COLO668 (cell line): ENCODE measurements around the gene MST1.

Experiments
- DNase-seq: peaks from one replicate; lab custom pipeline; 2025; ENCODE audit not compliant: unreplicated experiment; lab: John Stamatoyannopoulos, UW

The MST1 gene

DNA sequence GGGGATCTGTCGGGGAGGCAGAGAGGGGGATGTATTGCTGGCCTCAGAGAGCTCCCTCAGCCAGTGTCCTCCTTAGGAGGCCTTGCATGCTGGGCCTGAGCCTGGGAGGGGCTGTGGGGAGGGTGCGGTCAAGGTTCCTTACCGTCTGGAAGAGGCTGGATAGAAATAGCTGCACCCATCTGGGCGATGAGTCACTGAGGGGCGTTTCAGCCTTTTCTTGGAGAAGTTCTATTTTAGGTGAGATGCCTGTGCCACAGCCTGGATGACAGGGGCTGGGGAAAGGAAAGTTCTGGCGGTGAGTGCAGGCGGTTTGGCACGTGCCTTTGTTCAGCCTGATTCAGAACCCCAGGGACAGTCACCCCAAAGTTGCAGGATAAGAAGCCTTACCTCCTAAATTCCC, 50.8 kb downstream of the MST1 start:
- no peak for DNase-seq

DNA sequence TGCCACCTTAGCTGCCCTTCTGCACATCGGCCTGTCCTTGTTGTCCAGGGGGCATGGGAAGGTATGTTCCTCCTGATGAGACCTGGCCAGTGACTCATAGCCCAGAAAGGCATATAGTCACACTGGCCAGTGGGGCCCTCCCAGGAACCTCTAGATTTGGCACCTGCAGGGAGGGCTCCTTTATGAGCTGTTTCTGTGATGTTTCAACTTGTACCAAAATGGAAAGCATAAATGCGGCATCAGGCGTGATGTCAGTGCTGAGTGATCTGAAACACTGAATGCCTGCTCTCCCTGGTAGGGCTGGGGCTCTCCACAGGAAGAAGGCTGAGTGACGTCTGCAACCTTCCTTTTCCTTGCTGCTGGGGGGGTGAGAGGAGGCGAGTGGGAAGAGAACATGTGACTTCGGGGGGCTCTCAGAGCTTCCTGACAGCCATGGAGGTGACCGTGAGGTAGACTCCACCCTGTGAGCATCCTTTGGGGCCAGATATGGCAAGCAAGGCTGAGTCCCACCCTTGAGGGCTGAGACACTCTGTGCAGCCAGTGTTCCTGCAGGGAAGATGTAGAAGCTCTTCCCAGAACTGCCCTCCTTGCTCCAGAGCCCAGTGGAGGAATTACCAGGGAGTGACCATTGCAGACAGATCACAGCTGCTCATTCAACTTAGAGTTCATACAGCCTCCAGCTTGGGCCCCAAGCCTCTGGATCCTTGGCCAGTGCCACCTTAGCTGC, 52.2 kb downstream of the MST1 start:
- DNase-seq, result no peak

DNA sequence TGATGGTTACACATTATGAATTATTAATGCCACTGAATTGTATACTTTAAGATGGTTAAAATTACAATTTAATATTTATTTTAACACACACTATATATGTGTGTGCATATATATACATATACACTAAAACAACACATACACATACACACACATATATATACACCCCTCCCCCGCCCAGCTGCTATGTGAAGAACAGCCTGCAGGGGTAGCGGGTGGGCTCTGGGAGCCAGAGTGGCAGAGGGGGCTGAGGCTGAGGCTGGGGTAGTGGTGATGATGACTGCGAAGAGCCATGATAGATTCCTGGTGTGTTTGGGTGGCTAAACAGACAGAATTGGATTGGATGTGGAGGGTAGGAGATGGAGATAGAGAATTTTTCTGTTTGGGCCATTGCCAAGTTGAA, 54.5 kb downstream of the MST1 start:
- no peak for DNase-seq
